Body of pancreas (tissue), 4 donors: ENCODE measurements around the gene CEBPG.

ENCODE experiments used
- POLR2A ChIP-seq, 3 donors: fragments of 450-650 bp; IDR thresholded peaks; one replicate each; pipeline ENCODE4 v1.6.1; 2016; ENCODE audit warnings: antibody characterized with exemption in 3 of 3, mild to moderate bottlenecking in 2 of 3
- TF ChIP-seq, protein P1 (sequence below), 7 experiments: fragments of 450-650 bp in 4 of 7; fragments of 200-600 bp in 3 of 7; sonication (generic) in 3 of 7; IDR thresholded peaks; one replicate each; pipeline ENCODE4 v1.5.1; 2016 to 2019; ENCODE audit warnings: antibody characterized with exemption in 7 of 7

DNA sequence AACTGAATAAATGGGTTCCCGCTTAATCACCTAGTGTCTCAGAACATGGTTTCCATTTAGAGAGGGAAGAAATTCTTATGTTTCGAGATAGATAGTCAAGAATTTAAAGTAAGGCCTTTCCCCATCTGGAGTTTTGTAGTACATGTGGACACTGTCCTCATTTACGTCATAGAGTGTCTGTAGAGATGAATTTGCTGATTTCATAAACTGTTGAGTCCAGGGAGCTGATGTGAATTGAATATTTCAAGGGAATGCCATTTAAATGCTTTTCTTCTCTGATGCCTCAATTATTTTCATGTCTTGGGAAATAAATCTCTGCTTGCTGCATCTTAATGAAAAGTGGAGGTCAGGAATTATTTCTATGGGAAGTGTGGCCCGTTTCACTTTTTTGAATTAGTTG is 9.5 kb downstream of the CEBPG start:
- TF ChIP-seq, protein P1, sequence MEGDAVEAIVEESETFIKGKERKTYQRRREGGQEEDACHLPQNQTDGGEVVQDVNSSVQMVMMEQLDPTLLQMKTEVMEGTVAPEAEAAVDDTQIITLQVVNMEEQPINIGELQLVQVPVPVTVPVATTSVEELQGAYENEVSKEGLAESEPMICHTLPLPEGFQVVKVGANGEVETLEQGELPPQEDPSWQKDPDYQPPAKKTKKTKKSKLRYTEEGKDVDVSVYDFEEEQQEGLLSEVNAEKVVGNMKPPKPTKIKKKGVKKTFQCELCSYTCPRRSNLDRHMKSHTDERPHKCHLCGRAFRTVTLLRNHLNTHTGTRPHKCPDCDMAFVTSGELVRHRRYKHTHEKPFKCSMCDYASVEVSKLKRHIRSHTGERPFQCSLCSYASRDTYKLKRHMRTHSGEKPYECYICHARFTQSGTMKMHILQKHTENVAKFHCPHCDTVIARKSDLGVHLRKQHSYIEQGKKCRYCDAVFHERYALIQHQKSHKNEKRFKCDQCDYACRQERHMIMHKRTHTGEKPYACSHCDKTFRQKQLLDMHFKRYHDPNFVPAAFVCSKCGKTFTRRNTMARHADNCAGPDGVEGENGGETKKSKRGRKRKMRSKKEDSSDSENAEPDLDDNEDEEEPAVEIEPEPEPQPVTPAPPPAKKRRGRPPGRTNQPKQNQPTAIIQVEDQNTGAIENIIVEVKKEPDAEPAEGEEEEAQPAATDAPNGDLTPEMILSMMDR (IDR thresholded peaks at IDR 0.05): no peak
- TF ChIP-seq POLR2A (IDR thresholded peaks at IDR 0.05): no peak
